Stimulated activated CD4-positive, alpha-beta T cell treated with anti-CD3 and anti-CD28 coated beads, Interleukin-2, amount 100 ng/mL, for 24 hours (primary cell): ENCODE measurements around the gene PAM.
"Not testable (repeated sequence)": the region's sequence is repeated elsewhere in the genome, so short reads cannot be mapped to it uniquely, and the experiment has no call there.

ENCODE experiments used
- DNase-seq, 2 donors: peaks; one replicate each; pipeline ENCODE4 v3.0.0-alpha.2; 2020

The PAM gene

DNA sequence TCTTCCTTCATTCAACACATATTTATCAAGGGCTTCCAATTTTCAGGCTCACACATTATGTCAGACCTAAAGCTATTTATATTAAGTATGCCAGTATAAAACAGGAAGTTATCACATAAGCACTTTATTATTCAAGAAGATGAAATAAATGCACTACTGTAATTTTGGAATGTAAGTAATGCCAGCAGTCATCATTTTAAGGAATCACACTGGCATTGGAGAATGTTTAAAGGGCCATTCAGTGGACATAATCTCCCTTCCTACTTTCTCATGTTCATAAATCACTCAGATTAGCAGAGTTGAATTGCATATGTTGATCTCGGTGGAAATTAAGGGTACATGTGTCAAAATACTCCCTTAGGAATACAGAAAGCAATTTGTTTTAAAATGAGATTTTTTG is 200.4 kb downstream of the PAM start:
- no peak for DNase-seq

GRCh38 chr5:102956599-102956998 is 201.5 kb downstream of the PAM start:
- DNase-seq = no peak

GRCh38 chr5:102957141-102957540 is 202.0 kb downstream of the PAM start:
- DNase-seq = no peak

- no peak for DNase-seq
Measured at GRCh38 chr5:102958481-102959011, 203.4 kb downstream of the PAM start.

DNA sequence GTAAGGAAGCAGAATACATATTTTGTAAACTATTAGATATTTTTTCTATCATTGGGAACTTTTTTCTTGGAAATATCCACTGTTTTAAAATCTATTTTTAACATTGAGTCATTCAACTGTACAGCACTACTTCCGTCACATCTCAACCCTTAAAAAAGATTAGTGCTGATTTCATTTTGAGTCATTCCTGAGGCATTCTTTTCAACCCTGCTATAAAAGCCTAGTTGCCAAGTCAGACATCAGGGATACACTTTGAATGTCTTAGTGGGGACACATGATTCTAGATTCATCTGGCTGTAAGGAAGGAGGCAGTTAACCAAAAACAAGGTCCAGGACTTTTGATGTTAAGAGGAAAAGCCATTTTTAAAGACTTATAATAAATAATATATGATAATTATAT is 203.9 kb downstream of the PAM start:
- DNase-seq = no peak

GRCh38 chr5:102961671-102962070 is 206.6 kb downstream of the PAM start:
- DNase-seq = no peak

- no peak for DNase-seq
Measured at GRCh38 chr5:102965653-102966052, 210.5 kb downstream of the PAM start.

DNA sequence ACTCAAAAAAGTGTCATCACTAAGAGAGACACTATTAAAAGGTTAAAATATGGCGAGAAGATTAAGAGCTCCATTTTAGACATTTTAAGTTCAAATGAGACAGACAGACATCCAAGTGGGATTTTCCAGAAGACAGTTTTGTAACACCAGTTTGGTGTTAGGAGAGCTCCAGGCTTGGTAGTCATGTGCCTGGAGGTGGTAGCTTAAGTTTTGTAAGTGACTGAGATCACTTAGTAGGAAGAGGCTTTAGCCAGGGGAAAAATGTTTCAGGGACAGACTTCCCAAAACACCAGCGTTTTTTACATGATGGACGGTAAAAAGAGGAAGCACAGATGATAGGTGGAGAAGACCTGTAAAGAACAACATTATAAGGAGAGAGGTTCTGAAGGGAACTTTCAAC is 214.5 kb downstream of the PAM start:
- no peak for DNase-seq

DNA sequence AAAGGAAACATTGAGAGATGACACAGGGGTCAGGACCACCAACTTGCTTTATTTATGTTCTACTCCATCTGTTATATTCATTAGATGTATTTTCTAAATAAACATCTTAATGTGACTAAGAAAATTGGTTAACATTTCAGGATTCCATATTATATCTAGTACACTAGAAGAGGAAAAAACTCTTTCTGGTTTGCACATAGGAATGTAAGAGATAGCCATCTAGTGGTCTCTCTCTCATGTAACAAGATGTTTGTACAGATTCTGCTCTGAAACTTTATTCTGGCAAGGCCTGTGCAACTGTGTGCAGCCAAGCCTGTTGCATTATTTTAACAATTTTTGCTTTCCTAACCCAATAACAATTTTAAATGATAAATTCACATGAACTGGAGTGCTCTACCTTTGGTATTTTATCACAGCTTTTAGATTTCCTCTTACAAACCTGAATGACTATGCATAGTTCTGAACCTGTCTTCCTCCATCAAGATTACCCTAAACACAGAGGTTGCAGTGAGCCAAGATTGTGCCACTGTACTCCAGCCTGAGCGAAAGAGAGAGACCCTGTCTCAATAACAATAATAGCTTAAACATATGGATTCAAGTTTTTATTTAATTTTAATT is 216.7 kb downstream of the PAM start:
- no peak for DNase-seq

- DNase-seq = no peak
Measured at GRCh38 chr5:102974177-102974576, 219.1 kb downstream of the PAM start.

DNA sequence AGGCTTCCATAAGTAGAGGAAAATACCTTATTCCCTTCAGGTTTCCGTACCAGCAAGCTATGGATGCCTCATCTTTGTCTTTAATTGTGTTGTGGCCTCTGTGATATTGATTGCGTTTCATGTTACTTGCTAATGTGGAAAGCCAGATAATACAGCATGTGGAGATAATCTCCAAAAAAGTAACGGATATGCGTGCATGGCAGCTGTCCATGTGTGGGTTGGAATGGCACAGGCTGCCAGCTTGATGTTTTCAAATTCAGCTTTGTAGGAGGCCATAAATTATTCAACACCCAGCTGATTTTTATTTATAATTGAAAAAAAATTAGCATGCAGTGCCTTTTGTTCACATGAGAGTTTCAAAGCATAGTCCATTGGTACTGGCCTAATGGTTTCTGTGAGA is 219.9 kb downstream of the PAM start:
- DNase-seq = no peak

- no peak for DNase-seq
Measured at GRCh38 chr5:102975457-102976182, 220.5 kb downstream of the PAM start.

GRCh38 chr5:102981957-102982635 is 227.0 kb downstream of the PAM start:
- no peak for DNase-seq

- DNase-seq = no peak
Measured at GRCh38 chr5:102986074-102986473, 231.0 kb downstream of the PAM start.

GRCh38 chr5:102988459-102988858 is 233.4 kb downstream of the PAM start:
- no peak for DNase-seq

GRCh38 chr5:102991802-102992201 is 236.7 kb downstream of the PAM start:
- DNase-seq = no peak

DNA sequence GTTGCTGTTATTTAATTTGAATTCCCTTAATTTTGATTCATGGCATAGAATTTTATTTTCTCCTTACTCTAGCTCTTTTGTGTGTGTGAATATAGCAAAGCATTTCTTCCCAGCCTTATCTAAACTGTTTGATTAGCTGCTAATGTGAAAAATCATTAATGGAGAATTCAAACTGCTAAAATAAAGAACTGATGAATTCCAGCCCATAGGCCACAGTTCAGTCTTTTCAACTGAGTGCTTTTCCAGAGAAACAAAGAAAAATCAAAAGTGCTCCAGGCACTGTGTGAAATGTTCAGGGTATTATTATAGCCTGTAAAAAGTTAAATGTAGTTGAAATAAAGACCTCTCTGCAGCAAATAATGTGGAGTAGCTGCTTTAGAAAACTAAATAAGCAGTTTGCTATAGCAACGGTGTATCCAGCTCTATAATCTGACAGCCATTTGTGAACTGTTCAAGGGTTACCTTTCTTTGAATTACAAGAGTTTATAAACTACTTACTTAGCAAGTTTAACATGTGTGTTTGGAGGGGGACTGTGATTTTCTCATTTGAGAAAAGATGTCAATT is 241.0 kb downstream of the PAM start:
- no peak for DNase-seq

DNA sequence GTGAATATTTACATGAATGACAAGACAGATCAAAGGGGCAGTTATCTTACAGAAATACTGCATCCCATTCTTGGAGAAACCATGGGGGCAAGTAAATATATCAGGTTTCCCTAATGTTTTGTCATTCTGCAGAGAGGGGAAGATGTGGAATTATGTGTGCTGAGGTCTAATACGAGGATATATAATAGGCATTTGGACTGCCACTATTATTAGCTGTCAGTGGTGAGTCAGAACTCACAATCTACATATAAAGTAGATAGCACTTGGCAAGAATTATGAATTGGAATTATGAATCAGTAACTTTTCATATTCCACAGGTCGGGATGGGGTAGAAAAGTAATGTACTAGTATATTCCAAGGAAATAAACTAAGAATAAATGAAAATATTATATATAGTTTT is 243.1 kb downstream of the PAM start:
- DNase-seq = no peak

DNA sequence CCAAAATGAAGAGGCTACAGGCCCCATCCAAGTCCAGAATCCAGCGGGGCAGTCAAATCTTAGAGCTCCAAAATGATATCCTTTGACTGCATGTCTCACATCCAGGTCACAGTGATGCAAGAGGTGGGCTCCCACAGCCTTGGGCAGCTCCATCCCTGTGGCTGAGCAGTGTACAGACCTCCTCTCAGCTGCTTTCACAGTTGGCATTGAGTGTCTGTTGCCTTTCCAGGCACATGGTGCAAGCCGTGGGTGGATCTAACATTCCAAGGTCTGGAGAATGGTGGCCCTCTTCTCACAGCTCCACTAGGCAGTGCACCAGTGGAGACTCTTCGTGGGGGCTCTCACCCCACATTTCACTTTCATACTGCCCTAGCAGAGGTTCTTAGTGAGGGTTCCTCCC is 244.1 kb downstream of the PAM start:
- no peak for DNase-seq

DNA sequence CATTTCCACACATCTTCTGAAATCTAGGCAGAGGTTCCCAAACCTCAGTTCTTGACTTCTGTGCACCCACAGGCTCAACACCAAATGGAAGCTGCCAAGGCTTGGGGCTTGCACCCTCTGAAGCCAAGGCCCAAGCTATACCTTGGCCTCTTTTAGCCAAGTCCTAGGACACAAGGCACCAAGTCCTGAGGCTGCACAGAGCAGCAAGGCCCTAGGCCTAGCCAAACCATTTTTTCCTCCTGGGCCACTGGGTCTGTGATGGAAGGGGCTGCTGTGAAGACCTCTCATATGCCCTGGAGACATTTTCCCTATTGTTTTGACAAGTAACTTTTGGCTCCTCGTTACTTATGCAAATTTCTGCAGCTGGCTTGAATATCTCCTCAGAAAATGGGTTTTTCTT is 244.5 kb downstream of the PAM start:
- DNase-seq = not testable (repeated sequence)

DNA sequence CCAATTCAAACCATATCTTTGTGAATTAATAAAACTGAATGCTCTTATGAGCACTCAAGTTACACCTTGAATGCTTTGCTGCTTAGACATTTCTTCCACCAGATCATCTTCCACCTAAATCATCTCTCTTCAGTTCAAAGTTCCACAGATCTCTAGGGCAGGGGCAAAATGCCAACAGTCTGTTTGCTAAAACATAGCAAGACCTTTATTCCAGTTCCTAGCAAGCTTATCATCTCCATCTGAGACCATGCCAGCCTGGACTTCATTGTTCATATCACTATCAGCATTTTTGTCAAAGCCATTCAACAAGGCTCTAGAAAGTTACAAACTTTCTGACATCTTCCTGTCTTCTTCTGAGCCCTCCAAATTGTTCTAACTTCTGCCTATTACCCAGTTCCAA is 245.0 kb downstream of the PAM start:
- no peak for DNase-seq

DNA sequence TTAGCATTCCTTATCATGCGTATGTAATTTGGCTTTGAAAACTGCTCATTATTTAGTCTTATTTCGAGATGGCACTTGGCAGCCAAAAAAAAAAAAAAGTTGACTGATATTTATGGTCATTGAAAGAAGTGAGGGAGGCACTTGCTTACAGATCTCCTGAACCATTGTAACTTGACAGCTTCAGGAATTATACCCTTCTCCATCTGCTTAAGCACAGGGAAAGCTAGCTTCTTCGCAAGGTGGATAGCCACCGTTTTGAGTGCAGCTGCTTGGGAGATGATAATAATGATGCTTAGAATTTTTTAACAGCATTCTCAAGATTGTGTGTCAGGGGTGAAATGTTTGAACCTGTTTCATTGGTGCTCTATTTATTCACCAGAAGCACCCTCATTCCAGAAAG is 248.8 kb downstream of the PAM start:
- DNase-seq = no peak

- DNase-seq = no peak
Measured at GRCh38 chr5:103005276-103005675, 250.2 kb downstream of the PAM start.

DNA sequence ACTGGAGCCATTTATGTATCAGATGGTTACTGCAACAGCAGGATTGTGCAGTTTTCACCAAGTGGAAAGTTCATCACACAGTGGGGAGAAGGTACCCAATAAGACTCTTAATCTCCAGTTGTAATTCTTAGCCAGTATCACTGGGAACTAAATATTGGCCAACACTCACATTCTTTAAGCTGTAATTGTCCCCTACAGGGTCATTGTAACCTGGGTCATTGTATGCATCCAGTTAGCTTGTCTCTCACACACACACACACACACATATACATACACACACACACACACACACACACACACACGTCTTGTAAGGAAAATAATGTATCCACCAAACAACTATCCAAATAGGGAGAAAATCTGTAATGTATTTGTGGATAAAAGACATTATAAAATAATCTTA is 251.8 kb downstream of the PAM start:
- DNase-seq = no peak
